Endothelial cell of umbilical vein (primary cell): ENCODE data around the gene DAPK2. TPM values are rescaled to one million over a fixed set of nuclear protein-coding genes. Genes with fewer than 3 reads are reported as not detected.

Experiments
- BruUV-seq: library from RNA; stranded (reverse); fragments of 400-500 nt; replicated peaks from 2 replicates; lab custom pipeline; 2021; lab: Mats Ljungman, UMichigan
- CTCF ChIA-PET: fragments of 300-600, 350-600 bp; sonication (Branson Sonifier 250); formaldehyde crosslinking; loops from one replicate; lab custom pipeline; 2021; ENCODE audit warnings: antibody characterized with exemption, inconsistent platforms; lab: Charles Lee
- POLR2A ChIA-PET: fragments of 300-600, 350-600 bp; sonication (Branson Sonifier 250); formaldehyde crosslinking; loops from one replicate; lab custom pipeline; 2021; ENCODE audit warnings: antibody characterized with exemption, inconsistent platforms; lab: Charles Lee
- DNase-seq: peaks from one replicate; pipeline ENCODE4 v3.0.0-alpha.2; 2011; ENCODE audit warnings: low read depth, low spot score
- FAIRE-seq: peaks from 2 replicates; lab custom pipeline; 2011; peaks lifted over from hg19 to GRCh38; lab: Jason Lieb, UNC
- H2AFZ ChIP-seq: 2 replicates; pipeline ENCODE4 v1.6.0; 2012; ENCODE audit warnings: low read depth, low read length, control low read depth, inconsistent platforms
- H3K27ac ChIP-seq: 2 replicates; pipeline ENCODE4 v1.5.1; 2011; ENCODE audit warnings: low read depth, mild to moderate bottlenecking, control low read depth, low read length, moderate library complexity; ENCODE audit not compliant: insufficient read depth
- H3K27me3 ChIP-seq, 2 experiments: 2 replicates each; pipeline versions ENCODE4 v1.6.0 to v1.6.1; 2011; ENCODE audit warnings: low read length in 2 of 2, mixed read lengths in 1 of 2; ENCODE audit not compliant: control insufficient read depth in 2 of 2, insufficient read depth in 2 of 2
- H3K36me3 ChIP-seq, 2 experiments: 2 replicates in 1 of 2; 3 replicates in 1 of 2; pipeline ENCODE4 v1.5.1; 2011; ENCODE audit warnings: low read length in 2 of 2, mild to moderate bottlenecking in 1 of 2, moderate library complexity in 1 of 2; ENCODE audit not compliant: control insufficient read depth in 2 of 2, insufficient read depth in 2 of 2; ENCODE audit errors: extremely low read depth in 1 of 2
- H3K4me1 ChIP-seq: 3 replicates; pipeline ENCODE4 v1.5.1; 2011; ENCODE audit warnings: mild to moderate bottlenecking, low read length; ENCODE audit not compliant: control insufficient read depth, insufficient read depth; ENCODE audit errors: extremely low read depth
- H3K4me2 ChIP-seq: 2 replicates; pipeline ENCODE4 v1.6.1; 2011; ENCODE audit warnings: low read length, control low read depth, mixed read lengths; ENCODE audit not compliant: insufficient read depth
- H3K4me3 ChIP-seq, 3 experiments: fragments of 200-600 bp in 1 of 3; sonication (generic), shearing (Covaris generic) in 1 of 3; replicated peaks in 1 of 3; 2 replicates each; pipeline ENCODE4 v1.5.1; 2011 to 2016; ENCODE audit warnings: control low read depth in 3 of 3, low read length in 3 of 3, mild to moderate bottlenecking in 2 of 3, inconsistent platforms in 1 of 3, low read depth in 1 of 3, moderate library complexity in 1 of 3; ENCODE audit not compliant: insufficient read depth in 1 of 3
- H3K79me2 ChIP-seq: 2 replicates; pipeline ENCODE4 v1.6.0; 2012; ENCODE audit warnings: low read length, inconsistent platforms; ENCODE audit not compliant: control insufficient read depth, insufficient read depth
- H3K9ac ChIP-seq: replicated peaks from 2 replicates; pipeline ENCODE3; 2011; ENCODE audit warnings: low read length, control low read depth; ENCODE audit not compliant: insufficient read depth; ENCODE audit errors: extremely low read depth
- H3K9me1 ChIP-seq: replicated peaks from 3 replicates; pipeline ENCODE4 v1.6.0; 2011; ENCODE audit warnings: mild to moderate bottlenecking, low read length; ENCODE audit not compliant: control insufficient read depth, insufficient read depth; ENCODE audit errors: extremely low read depth
- H3K9me3 ChIP-seq: replicated peaks from 2 replicates; pipeline ENCODE4 v1.5.1; 2012; ENCODE audit warnings: low read length, inconsistent platforms; ENCODE audit not compliant: control insufficient read depth, insufficient read depth
- H4K20me1 ChIP-seq: replicated peaks from 2 replicates; pipeline ENCODE3; 2011; ENCODE audit warnings: mild to moderate bottlenecking, low read length; ENCODE audit not compliant: control insufficient read depth, insufficient read depth; ENCODE audit errors: extremely low read depth
- GATA2 ChIP-seq: IDR thresholded peaks from 2 replicates; pipeline ENCODE4 v1.7.0; 2011; ENCODE audit warnings: low read depth, mild to moderate bottlenecking, moderate library complexity, mixed read lengths, low read length; ENCODE audit not compliant: insufficient read length, insufficient read depth
- JUN ChIP-seq: IDR thresholded peaks from 2 replicates; pipeline ENCODE4 v1.6.1; 2011; ENCODE audit warnings: borderline replicate concordance, low read depth; ENCODE audit not compliant: insufficient read length, insufficient read depth
- POLR2A ChIP-seq: IDR thresholded peaks from 2 replicates; pipeline ENCODE4 v1.6.1; 2012; ENCODE audit warnings: low read depth, mild to moderate bottlenecking, control low read depth, low read length
- POLR2AphosphoS5 ChIP-seq: IDR thresholded peaks from 2 replicates; pipeline ENCODE4 v1.6.1; 2012; ENCODE audit warnings: low read depth, mild to moderate bottlenecking, control low read depth, low read length, moderate library complexity; ENCODE audit not compliant: insufficient read depth
- dilution Hi-C: fragments of 300-500 bp; cut with MboI; formaldehyde crosslinking; loops from one replicate; pipeline ENCODE4 v1.15.0; 2019; ENCODE audit warnings: low sequenced_read_pairs; ENCODE audit not compliant: extremely low pct_ligation_motif_present
- intact Hi-C: fragments of 100-400 bp; cut with micrococcal nuclease; formaldehyde crosslinking; loops from one replicate; pipeline ENCODE4 v1.10.0; 2022
- polyA plus RNA-seq, 4 experiments: library from polyadenylated mRNA; depleted of rRNA in 3 of 4; stranded (reverse) in 3 of 4; unstranded in 1 of 4; fragments of >200 nt; gene quantifications; 2 replicates each; pipeline versions ENCODE4 v1.2.1 to v1.2.3, GENCODE V29; 2011 to 2012; ENCODE audit warnings: missing spikeins in 1 of 4
- total RNA-seq: library from RNA; stranded (reverse); gene quantifications from 2 replicates; pipeline ENCODE4 v1.2.3, GENCODE V29; 2021
- TF ChIP-seq, protein P1 (sequence below): IDR thresholded peaks from 2 replicates; pipeline ENCODE4 v1.6.1; 2011; ENCODE audit not compliant: insufficient read depth, insufficient read length

Gene DAPK2
- total and polyA plus RNA-seq, 2 donors (not counting 3 experiments of a cell fraction or from before 2014, with no cell fraction given), result 2.8 to 6.7 TPM

DNA sequence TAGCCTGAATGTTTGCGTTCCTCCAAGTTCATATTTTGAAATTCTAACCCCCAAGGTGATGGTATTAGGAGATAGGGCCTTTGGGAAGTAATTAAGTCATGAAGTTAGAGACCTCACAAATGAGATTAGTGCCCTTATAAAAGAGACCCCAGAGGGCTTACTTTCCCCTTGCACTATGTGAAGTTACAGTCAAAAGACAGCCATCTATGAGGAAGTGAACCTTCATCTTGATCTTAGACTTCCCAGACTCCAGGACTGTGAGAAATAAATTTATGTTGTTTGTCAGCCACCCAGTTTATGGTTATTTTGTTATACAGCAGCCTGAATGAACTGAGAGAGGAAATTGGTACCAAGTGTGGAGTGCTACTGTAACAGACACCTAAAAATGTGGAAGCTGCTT, 74.4 kb downstream of the DAPK2 start:
- DNase-seq, result no peak
- H3K9me1 ChIP-seq, result no peaks in the 10 kb centered on the region
- no peaks in the 10 kb centered on the region for H3K9me3 ChIP-seq
- dilution Hi-C loops (no loop called here), intact Hi-C loops (no loop called here)
- no peak overlapping the region for H2AFZ ChIP-seq
- no peaks in the 10 kb centered on the region for H3K36me3 ChIP-seq
- H3K4me2 ChIP-seq, result no peak overlapping the region
- peaks cover 0 to 6% of the 10 kb centered on the region in 2 experiments for H3K27me3 ChIP-seq
- no peak for FAIRE-seq
- POLR2A ChIA-PET, result no interaction called here
- H3K9ac ChIP-seq, result no peak overlapping the region
- H3K4me3 ChIP-seq, result no peak overlapping the region
- H3K4me1 ChIP-seq, result peaks cover 5% of the 10 kb centered on the region
- BruUV-seq, result no TSS peak
- CTCF ChIA-PET, result no interaction called here
- no peaks in the 10 kb centered on the region for H4K20me1 ChIP-seq
- H3K27ac ChIP-seq, result no peak overlapping the region
- TF ChIP-seq JUN (no peak), GATA2 (no peak), POLR2A (no peak), POLR2AphosphoS5 (no peak)
- TF ChIP-seq, protein P1, sequence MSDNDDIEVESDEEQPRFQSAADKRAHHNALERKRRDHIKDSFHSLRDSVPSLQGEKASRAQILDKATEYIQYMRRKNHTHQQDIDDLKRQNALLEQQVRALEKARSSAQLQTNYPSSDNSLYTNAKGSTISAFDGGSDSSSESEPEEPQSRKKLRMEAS, result no peak
- H3K79me2 ChIP-seq, result no peaks in the 10 kb centered on the region

- H3K4me2 ChIP-seq, result no peak overlapping the region
- dilution Hi-C loops (no loop called here), intact Hi-C loops (no loop called here)
- H3K27me3 ChIP-seq, result peaks cover 0 to 6% of the 10 kb centered on the region in 2 experiments
- no peaks in the 10 kb centered on the region for H4K20me1 ChIP-seq
- H3K79me2 ChIP-seq, result no peaks in the 10 kb centered on the region
- H3K4me3 ChIP-seq, result no peak overlapping the region
- no peak for FAIRE-seq
- H3K9ac ChIP-seq, result no peak overlapping the region
- no peak overlapping the region for H3K27ac ChIP-seq
- no peak for DNase-seq
- CTCF ChIA-PET, result interaction anchor here (1.4 kb wide), 1 partner anchor 11 kb away, joined by 6 read pairs; no protein-coding TSS in a partner anchor
- no peak for TF ChIP-seq JUN
- no peak for TF ChIP-seq POLR2A
- TF ChIP-seq GATA2, result no peak
- no peaks in the 10 kb centered on the region for H3K9me3 ChIP-seq
- no peaks in the 10 kb centered on the region for H3K9me1 ChIP-seq
- no peaks in the 10 kb centered on the region for H3K36me3 ChIP-seq
- H3K4me1 ChIP-seq, result peaks cover 5% of the 10 kb centered on the region
- no peak overlapping the region for H2AFZ ChIP-seq
- no TSS peak for BruUV-seq
- POLR2A ChIA-PET, result no interaction called here
Measured at GRCh38 chr15:63971427-63971805, 74.9 kb downstream of the DAPK2 start.
